ENCODE results near the gene ADAMTS2.

DNA sequence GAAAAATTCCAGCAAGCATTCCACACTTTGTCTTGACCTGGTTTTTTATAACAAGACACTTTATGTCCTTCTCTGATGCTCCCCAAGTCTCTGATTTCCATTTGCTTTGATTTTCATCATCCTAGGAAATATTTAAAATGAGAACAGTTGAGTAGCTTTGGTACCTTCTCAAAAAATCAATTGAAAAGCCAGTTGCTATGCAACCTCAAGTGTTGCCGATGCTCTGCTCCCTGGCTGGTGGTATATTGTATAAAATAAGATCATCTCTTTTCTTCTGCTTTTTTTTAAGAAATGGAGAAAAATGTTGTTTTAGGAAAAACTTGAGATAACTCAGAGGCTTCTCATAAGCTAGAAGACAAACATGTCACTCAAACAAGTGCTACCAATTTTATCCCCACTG is 175.4 kb downstream of the ADAMTS2 start:
- TF ChIP-seq, protein P1, sequence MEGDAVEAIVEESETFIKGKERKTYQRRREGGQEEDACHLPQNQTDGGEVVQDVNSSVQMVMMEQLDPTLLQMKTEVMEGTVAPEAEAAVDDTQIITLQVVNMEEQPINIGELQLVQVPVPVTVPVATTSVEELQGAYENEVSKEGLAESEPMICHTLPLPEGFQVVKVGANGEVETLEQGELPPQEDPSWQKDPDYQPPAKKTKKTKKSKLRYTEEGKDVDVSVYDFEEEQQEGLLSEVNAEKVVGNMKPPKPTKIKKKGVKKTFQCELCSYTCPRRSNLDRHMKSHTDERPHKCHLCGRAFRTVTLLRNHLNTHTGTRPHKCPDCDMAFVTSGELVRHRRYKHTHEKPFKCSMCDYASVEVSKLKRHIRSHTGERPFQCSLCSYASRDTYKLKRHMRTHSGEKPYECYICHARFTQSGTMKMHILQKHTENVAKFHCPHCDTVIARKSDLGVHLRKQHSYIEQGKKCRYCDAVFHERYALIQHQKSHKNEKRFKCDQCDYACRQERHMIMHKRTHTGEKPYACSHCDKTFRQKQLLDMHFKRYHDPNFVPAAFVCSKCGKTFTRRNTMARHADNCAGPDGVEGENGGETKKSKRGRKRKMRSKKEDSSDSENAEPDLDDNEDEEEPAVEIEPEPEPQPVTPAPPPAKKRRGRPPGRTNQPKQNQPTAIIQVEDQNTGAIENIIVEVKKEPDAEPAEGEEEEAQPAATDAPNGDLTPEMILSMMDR (IDR thresholded peaks at IDR 0.05; ENCODE audit: borderline replicate concordance, extremely low read depth, low read length, poor library complexity, severe bottlenecking), result no peak
- no peak for TF ChIP-seq EZH2 (IDR thresholded peaks at IDR 0.05; ENCODE audit: borderline replicate concordance, low read depth, low read length, severe bottlenecking)

Measured in DND-41 (cell line).